GM12878 (cell line): ENCODE data around the gene MS4A14. TPM values are rescaled to one million over a fixed set of nuclear protein-coding genes. Genes with fewer than 3 reads are reported as not detected.

Source experiments
- ATAC-seq: fragments of 200-7000 bp; cut with Tn5 transposase; 3 replicates; pipeline ENCODE4 v1.9.1; 2020; ENCODE audit warnings: mild to moderate bottlenecking, moderate library complexity
- BruUV-seq: library from RNA; stranded (reverse); fragments of 400-500 nt; replicated peaks from 2 replicates; lab custom pipeline; 2021; lab: Mats Ljungman, UMichigan
- CTCF ChIA-PET: fragments of 300-600 bp; sonication (Branson Sonifier 250); formaldehyde crosslinking; extraction: SDS; loops from one replicate; lab custom pipeline; 2021; ENCODE audit warnings: inconsistent platforms; lab: Yijun Ruan, JAX
- POLR2A ChIA-PET: fragments of 350-600 bp; formaldehyde crosslinking; extraction: SDS; loops from one replicate; lab custom pipeline; 2021; ENCODE audit warnings: inconsistent platforms; lab: Charles Lee
- RAD21 ChIA-PET: fragments of 300-600 bp; sonication (Branson Sonifier 250); formaldehyde crosslinking; loops from one replicate; lab custom pipeline; 2023; ENCODE audit warnings: antibody characterized with exemption; ENCODE audit not compliant: unreplicated experiment; lab: Charles Lee
- SMC1A ChIA-PET: fragments of 300-600 bp; sonication (Branson Sonifier 250); formaldehyde crosslinking; loops from one replicate; lab custom pipeline; 2023; ENCODE audit not compliant: unreplicated experiment, uncharacterized antibody; lab: Charles Lee
- DNase-seq: peaks from one replicate; pipeline ENCODE4 v3.0.0-alpha.2; 2011; ENCODE audit warnings: low read depth, low spot score
- FAIRE-seq: peaks from 3 replicates; lab custom pipeline; 2011; peaks lifted over from hg19 to GRCh38; lab: Jason Lieb, UNC
- H2AFZ ChIP-seq: 2 replicates; pipeline ENCODE4 v1.6.0; 2011; ENCODE audit warnings: low read depth, low read length, control low read depth; ENCODE audit not compliant: control insufficient read depth
- H3K27ac ChIP-seq: 2 replicates; pipeline ENCODE4 v1.5.1; 2011; ENCODE audit warnings: control low read depth; ENCODE audit not compliant: control insufficient read depth, insufficient read depth
- H3K27me3 ChIP-seq, 2 experiments: replicated peaks in 1 of 2; 2 replicates each; pipeline versions ENCODE4 v1.6.0 to v1.6.1; 2011; ENCODE audit warnings: low read length in 1 of 2; ENCODE audit not compliant: control insufficient read depth in 2 of 2, insufficient read depth in 2 of 2
- H3K36me3 ChIP-seq, 2 experiments: 2 replicates each; pipeline ENCODE4 v1.5.1; 2011; ENCODE audit warnings: low read length in 1 of 2; ENCODE audit not compliant: control insufficient read depth in 2 of 2, insufficient read depth in 2 of 2
- H3K4me1 ChIP-seq: 2 replicates; pipeline ENCODE4 v1.6.1; 2011; ENCODE audit warnings: mild to moderate bottlenecking, low read length, moderate library complexity, mixed read lengths; ENCODE audit not compliant: control insufficient read depth, insufficient read depth
- H3K4me2 ChIP-seq: 2 replicates; pipeline ENCODE4 v1.6.0; 2011; ENCODE audit warnings: control low read depth; ENCODE audit not compliant: control insufficient read depth, insufficient read depth
- H3K4me3 ChIP-seq: fragments of 200-600 bp; sonication (generic); 2 replicates; pipeline ENCODE4 v1.5.1; 2016
- H3K79me2 ChIP-seq: 2 replicates; pipeline ENCODE4 v1.6.0; 2011; ENCODE audit warnings: low read length; ENCODE audit not compliant: control insufficient read depth, insufficient read depth
- H3K9ac ChIP-seq: 2 replicates; pipeline ENCODE4 v1.8.0; 2011; ENCODE audit warnings: low read length, control low read depth, mixed read lengths; ENCODE audit not compliant: control insufficient read depth, insufficient read depth
- H3K9me3 ChIP-seq: replicated peaks from 3 replicates; pipeline ENCODE4 v1.5.1; 2011; ENCODE audit warnings: mild to moderate bottlenecking, low read length; ENCODE audit not compliant: control insufficient read depth, insufficient read depth
- H4K20me1 ChIP-seq: 2 replicates; pipeline ENCODE4 v1.6.0; 2011; ENCODE audit not compliant: control insufficient read depth, insufficient read depth
- ATF7 ChIP-seq: fragments of 450-650 bp; IDR thresholded peaks from 2 replicates; pipeline ENCODE4 v1.6.1; 2016; ENCODE audit warnings: low read depth, mild to moderate bottlenecking
- EED ChIP-seq: sonication (generic); IDR thresholded peaks from 2 replicates; pipeline ENCODE4 v1.6.1; 2016; ENCODE audit warnings: antibody characterized with exemption, low read depth
- IRF4 ChIP-seq: IDR thresholded peaks from 2 replicates; pipeline ENCODE4 v1.6.1; 2011; ENCODE audit warnings: low read depth, low read length
- NFYA ChIP-seq: IDR thresholded peaks from 2 replicates; pipeline ENCODE4 v1.6.1; 2011; ENCODE audit warnings: low read depth, mild to moderate bottlenecking, low read length, improper control_type of control experiment, borderline replicate concordance
- RAD51 ChIP-seq: fragments of 450-650 bp; IDR thresholded peaks from 2 replicates; pipeline ENCODE4 v1.6.1; 2016; ENCODE audit warnings: moderate library complexity, mild to moderate bottlenecking, inconsistent platforms
- SMAD5 ChIP-seq: IDR thresholded peaks from 2 replicates; pipeline ENCODE4 v1.6.1; 2016; ENCODE audit warnings: antibody characterized with exemption, low read depth
- SP1 ChIP-seq: IDR thresholded peaks from one replicate; pipeline ENCODE4 v1.6.1; 2011; ENCODE audit warnings: low read depth, low read length
- SREBF2 ChIP-seq: IDR thresholded peaks from 2 replicates; pipeline ENCODE4 v1.6.1; 2012; ENCODE audit warnings: mild to moderate bottlenecking, low read length
- ZNF274 ChIP-seq: IDR thresholded peaks from one replicate; pipeline ENCODE4 v1.8.0; 2011; ENCODE audit not compliant: insufficient read length, insufficient read depth
- WGBS: methylation state at CpG from one replicate; pipeline ENCODE4 v1.1.6; 2016; ENCODE audit warnings: low lambda C conversion rate; ENCODE audit not compliant: insufficient replicate concordance, insufficient coverage; ENCODE audit errors: missing lambda C conversion rate; 5-methylcytosine and 5-hydroxymethylcytosine counted together
- in situ Hi-C: fragments of 300-500 bp; cut with MboI; formaldehyde crosslinking; loops from 9 replicates; pipeline ENCODE4 v1.14.3; 2018; ENCODE audit warnings: mixed read lengths
- intact Hi-C: fragments of 100-400 bp; cut with micrococcal nuclease; formaldehyde crosslinking; loops from one replicate; pipeline ENCODE4 v1.14.2; 2022; ENCODE audit not compliant: unreplicated experiment
- polyA plus RNA-seq, 11 experiments: library from polyadenylated mRNA; depleted of rRNA in 4 of 11; unstranded in 6 of 11; stranded (reverse) in 5 of 11; fragments of >200 nt; fragmentation: Nextera tagmentation in 4 of 11; fragmentation: Illumina TruSeq in 1 of 11; extraction: Ambion mirVana in 4 of 11; extraction: Trizol in 1 of 11; gene quantifications; 1 replicate in 1 of 11; 2 replicates in 10 of 11; pipeline versions ENCODE4 v1.2.1 to v1.2.3, GENCODE V29; 2011 to 2016; ENCODE audit warnings: inconsistent platforms in 2 of 11, missing spikeins in 2 of 11, low read depth in 1 of 11
- total RNA-seq, 4 experiments: library from RNA; depleted of rRNA in 3 of 4; stranded (reverse); fragments of >200 nt in 3 of 4; fragmentation: Illumina TruSeq in 1 of 4; extraction: Trizol in 1 of 4; gene quantifications; 2 replicates each; pipeline versions ENCODE4 v1.2.1 to v1.2.3, GENCODE V29; 2013 to 2021
- TF ChIP-seq, protein P1 (sequence below): IDR thresholded peaks from 2 replicates; pipeline ENCODE4 v1.6.1; 2012; ENCODE audit warnings: mild to moderate bottlenecking, low read depth, low read length
- TF ChIP-seq, protein P2 (sequence below): fragments of 450-650 bp; IDR thresholded peaks from 2 replicates; pipeline ENCODE4 v1.6.1; 2017; ENCODE audit warnings: mild to moderate bottlenecking, moderate library complexity
- TF ChIP-seq, protein P3 (sequence below): fragments of 450-650 bp; IDR thresholded peaks from 2 replicates; pipeline ENCODE4 v1.6.1; 2017; ENCODE audit warnings: mild to moderate bottlenecking, moderate library complexity

Gene MS4A14
- total and polyA plus RNA-seq, 10 of the 15 experiments (the other 5 are each of a cell fraction or from before 2014, with no cell fraction given): 0.13 to 1.0 (median 0.63) TPM; not detected in 1

DNA sequence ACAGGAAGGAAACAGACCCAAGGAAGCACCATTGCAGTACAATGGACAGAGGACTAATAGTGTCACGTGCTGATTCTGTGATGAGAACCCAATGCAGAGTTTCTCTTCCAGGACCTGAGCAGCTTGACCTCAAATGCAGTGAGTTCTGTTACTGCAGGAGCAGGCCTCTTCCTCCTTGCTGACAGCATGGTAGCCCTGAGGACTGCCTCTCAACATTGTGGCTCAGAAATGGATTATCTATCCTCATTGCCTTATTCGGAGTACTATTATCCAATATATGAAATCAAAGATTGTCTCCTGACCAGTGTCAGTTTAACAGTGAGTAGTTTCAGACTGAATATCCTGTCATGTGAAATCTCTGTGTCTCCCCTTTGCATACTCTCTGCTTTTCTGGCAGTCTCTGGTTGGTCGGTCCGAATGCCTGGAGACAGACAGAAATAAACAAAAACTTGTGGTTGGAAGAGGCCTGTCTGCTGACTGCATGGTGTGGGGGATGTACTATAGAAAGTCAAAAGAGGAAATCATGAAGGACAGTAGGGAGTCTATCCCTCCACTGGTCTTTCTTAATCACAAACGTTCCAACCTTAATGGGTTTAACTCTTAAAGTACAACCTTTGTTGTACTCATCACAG lies 6.9 kb upstream of the MS4A14 start:
- H4K20me1 ChIP-seq: no peaks in the 10 kb centered on the region
- H3K4me3 ChIP-seq: no peak overlapping the region
- FAIRE-seq (peak; percentile 89), DNase-seq (peak; percentile 71), ATAC-seq (peak; percentile 97)
- no peaks in the 10 kb centered on the region for H3K79me2 ChIP-seq
- H3K9ac ChIP-seq: peak overlapping the region; percentile 19; the same call in 1 of the 2 replicates
- H3K4me2 ChIP-seq: peak overlapping the region; percentile 65
- intact Hi-C loops (no loop called here), in situ Hi-C loops (no loop called here)
- no TSS peak for BruUV-seq
- H2AFZ ChIP-seq: peak overlapping the region; percentile 61
- ChIA-PET RAD21 (interaction anchor here (0.6 to 2.2 kb wide), 7 partner anchors 10 to 374 kb away, joined by 3 to 6 read pairs (median 3); no protein-coding TSS in a partner anchor), POLR2A (interaction anchor here (0.6 to 1.7 kb wide), 3 partner anchors 11 to 79 kb away, joined by 3 to 5 read pairs (median 3); partner anchors contain the start of gene MS4A7), CTCF (interaction anchor here (1.3 to 2.5 kb wide), 4 partner anchors 11 to 44 kb away, joined by 3 to 8 read pairs (median 5); partner anchors contain the start of gene MS4A7), SMC1A (interaction anchor here (1.0 to 2.6 kb wide), 6 partner anchors 8 to 68 kb away, joined by 5 to 9 read pairs (median 8); partner anchors contain the start of genes MS4A14 and MS4A7)
- peaks cover 19% of the 10 kb centered on the region for H3K4me1 ChIP-seq
- no peaks in the 10 kb centered on the region for H3K27me3 ChIP-seq
- H3K9me3 ChIP-seq: peaks cover 4% of the 10 kb centered on the region; the same call in 2 of the 3 replicates
- no peaks in the 10 kb centered on the region for H3K36me3 ChIP-seq
- H3K27ac ChIP-seq: peak overlapping the region; percentile 73
- WGBS: 23% methylated on average over 5 of the region's 5 CpGs
- TF ChIP-seq, protein P1, sequence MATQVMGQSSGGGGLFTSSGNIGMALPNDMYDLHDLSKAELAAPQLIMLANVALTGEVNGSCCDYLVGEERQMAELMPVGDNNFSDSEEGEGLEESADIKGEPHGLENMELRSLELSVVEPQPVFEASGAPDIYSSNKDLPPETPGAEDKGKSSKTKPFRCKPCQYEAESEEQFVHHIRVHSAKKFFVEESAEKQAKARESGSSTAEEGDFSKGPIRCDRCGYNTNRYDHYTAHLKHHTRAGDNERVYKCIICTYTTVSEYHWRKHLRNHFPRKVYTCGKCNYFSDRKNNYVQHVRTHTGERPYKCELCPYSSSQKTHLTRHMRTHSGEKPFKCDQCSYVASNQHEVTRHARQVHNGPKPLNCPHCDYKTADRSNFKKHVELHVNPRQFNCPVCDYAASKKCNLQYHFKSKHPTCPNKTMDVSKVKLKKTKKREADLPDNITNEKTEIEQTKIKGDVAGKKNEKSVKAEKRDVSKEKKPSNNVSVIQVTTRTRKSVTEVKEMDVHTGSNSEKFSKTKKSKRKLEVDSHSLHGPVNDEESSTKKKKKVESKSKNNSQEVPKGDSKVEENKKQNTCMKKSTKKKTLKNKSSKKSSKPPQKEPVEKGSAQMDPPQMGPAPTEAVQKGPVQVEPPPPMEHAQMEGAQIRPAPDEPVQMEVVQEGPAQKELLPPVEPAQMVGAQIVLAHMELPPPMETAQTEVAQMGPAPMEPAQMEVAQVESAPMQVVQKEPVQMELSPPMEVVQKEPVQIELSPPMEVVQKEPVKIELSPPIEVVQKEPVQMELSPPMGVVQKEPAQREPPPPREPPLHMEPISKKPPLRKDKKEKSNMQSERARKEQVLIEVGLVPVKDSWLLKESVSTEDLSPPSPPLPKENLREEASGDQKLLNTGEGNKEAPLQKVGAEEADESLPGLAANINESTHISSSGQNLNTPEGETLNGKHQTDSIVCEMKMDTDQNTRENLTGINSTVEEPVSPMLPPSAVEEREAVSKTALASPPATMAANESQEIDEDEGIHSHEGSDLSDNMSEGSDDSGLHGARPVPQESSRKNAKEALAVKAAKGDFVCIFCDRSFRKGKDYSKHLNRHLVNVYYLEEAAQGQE: peak; percentile 78
- TF ChIP-seq, protein P2, sequence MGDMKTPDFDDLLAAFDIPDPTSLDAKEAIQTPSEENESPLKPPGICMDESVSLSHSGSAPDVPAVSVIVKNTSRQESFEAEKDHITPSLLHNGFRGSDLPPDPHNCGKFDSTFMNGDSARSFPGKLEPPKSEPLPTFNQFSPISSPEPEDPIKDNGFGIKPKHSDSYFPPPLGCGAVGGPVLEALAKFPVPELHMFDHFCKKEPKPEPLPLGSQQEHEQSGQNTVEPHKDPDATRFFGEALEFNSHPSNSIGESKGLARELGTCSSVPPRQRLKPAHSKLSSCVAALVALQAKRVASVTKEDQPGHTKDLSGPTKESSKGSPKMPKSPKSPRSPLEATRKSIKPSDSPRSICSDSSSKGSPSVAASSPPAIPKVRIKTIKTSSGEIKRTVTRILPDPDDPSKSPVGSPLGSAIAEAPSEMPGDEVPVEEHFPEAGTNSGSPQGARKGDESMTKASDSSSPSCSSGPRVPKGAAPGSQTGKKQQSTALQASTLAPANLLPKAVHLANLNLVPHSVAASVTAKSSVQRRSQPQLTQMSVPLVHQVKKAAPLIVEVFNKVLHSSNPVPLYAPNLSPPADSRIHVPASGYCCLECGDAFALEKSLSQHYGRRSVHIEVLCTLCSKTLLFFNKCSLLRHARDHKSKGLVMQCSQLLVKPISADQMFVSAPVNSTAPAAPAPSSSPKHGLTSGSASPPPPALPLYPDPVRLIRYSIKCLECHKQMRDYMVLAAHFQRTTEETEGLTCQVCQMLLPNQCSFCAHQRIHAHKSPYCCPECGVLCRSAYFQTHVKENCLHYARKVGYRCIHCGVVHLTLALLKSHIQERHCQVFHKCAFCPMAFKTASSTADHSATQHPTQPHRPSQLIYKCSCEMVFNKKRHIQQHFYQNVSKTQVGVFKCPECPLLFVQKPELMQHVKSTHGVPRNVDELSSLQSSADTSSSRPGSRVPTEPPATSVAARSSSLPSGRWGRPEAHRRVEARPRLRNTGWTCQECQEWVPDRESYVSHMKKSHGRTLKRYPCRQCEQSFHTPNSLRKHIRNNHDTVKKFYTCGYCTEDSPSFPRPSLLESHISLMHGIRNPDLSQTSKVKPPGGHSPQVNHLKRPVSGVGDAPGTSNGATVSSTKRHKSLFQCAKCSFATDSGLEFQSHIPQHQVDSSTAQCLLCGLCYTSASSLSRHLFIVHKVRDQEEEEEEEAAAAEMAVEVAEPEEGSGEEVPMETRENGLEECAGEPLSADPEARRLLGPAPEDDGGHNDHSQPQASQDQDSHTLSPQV: no peak
- TF ChIP-seq SREBF2: no peak
- no peak for TF ChIP-seq SMAD5
- TF ChIP-seq, protein P3, sequence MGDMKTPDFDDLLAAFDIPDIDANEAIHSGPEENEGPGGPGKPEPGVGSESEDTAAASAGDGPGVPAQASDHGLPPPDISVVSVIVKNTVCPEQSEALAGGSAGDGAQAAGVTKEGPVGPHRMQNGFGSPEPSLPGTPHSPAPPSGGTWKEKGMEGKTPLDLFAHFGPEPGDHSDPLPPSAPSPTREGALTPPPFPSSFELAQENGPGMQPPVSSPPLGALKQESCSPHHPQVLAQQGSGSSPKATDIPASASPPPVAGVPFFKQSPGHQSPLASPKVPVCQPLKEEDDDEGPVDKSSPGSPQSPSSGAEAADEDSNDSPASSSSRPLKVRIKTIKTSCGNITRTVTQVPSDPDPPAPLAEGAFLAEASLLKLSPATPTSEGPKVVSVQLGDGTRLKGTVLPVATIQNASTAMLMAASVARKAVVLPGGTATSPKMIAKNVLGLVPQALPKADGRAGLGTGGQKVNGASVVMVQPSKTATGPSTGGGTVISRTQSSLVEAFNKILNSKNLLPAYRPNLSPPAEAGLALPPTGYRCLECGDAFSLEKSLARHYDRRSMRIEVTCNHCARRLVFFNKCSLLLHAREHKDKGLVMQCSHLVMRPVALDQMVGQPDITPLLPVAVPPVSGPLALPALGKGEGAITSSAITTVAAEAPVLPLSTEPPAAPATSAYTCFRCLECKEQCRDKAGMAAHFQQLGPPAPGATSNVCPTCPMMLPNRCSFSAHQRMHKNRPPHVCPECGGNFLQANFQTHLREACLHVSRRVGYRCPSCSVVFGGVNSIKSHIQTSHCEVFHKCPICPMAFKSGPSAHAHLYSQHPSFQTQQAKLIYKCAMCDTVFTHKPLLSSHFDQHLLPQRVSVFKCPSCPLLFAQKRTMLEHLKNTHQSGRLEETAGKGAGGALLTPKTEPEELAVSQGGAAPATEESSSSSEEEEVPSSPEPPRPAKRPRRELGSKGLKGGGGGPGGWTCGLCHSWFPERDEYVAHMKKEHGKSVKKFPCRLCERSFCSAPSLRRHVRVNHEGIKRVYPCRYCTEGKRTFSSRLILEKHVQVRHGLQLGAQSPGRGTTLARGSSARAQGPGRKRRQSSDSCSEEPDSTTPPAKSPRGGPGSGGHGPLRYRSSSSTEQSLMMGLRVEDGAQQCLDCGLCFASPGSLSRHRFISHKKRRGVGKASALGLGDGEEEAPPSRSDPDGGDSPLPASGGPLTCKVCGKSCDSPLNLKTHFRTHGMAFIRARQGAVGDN: peak; percentile 57
- TF ChIP-seq EED: no peak; the same call in 1 of the 2 replicates
- no peak for TF ChIP-seq IRF4
- TF ChIP-seq ZNF274: no peak
- TF ChIP-seq ATF7: peak; percentile 15; the same call in 1 of the 2 replicates
- TF ChIP-seq NFYA: no peak
- peak; percentile 83 for TF ChIP-seq RAD51
- peak; percentile 36 for TF ChIP-seq SP1
